HEK293 (cell line): ENCODE results near the gene PRRC2B.

Experiments
- CTCF ChIA-PET: fragments of 350-600 bp; formaldehyde crosslinking; extraction: SDS; loops from one replicate; lab custom pipeline; 2021; ENCODE audit warnings: antibody characterized with exemption; lab: Yijun Ruan, JAX
- POLR2A ChIA-PET: fragments of 300-600 bp; formaldehyde crosslinking; extraction: SDS; loops from one replicate; lab custom pipeline; 2020; ENCODE audit warnings: antibody characterized with exemption, inconsistent platforms; lab: Yijun Ruan, JAX
- H3K27ac ChIP-seq: fragments of 200-500 bp; sonication (Bioruptor generic); 2 replicates; pipeline ENCODE4 v1.5.1; 2014; ENCODE audit warnings: low read depth, low read length, control low read depth, inconsistent platforms; ENCODE audit errors: extremely low read depth
- H3K36me3 ChIP-seq, 2 experiments: fragments of 200-500 bp in 1 of 2; sonication (Bioruptor generic) in 1 of 2; 1 replicate in 1 of 2; 2 replicates in 1 of 2; pipeline ENCODE4 v1.5.1; 2014 to 2017; ENCODE audit warnings: inconsistent platforms in 2 of 2, low read length in 2 of 2; ENCODE audit not compliant: control insufficient read depth in 2 of 2, insufficient read depth in 1 of 2
- H3K4me1 ChIP-seq: fragments of 200-500 bp; sonication (Bioruptor generic); 2 replicates; pipeline ENCODE4 v1.5.1; 2014; ENCODE audit warnings: mild to moderate bottlenecking, low read length, inconsistent platforms; ENCODE audit not compliant: control insufficient read depth, insufficient read depth
- H3K4me3 ChIP-seq: 2 replicates; pipeline ENCODE4 v1.5.1; 2011; ENCODE audit warnings: low read depth, mild to moderate bottlenecking, control low read depth, low read length, moderate library complexity
- H3K9me3 ChIP-seq: fragments of 200-500 bp; sonication (Bioruptor generic); 2 replicates; pipeline ENCODE4 v1.5.1; 2014; ENCODE audit warnings: low read depth, low read length, inconsistent platforms; ENCODE audit not compliant: control insufficient read depth, insufficient read depth
- FEZF1 ChIP-seq: fragments of 450-650 bp; formaldehyde crosslinking; IDR thresholded peaks from 2 replicates; pipeline ENCODE4 v1.5.1; 2016; ENCODE audit warnings: missing biosample characterization, missing genetic modification characterization
- GLIS1 ChIP-seq: fragments of 450-650 bp; formaldehyde crosslinking; IDR thresholded peaks from 2 replicates; pipeline ENCODE4 v1.5.1; 2016; ENCODE audit warnings: missing biosample characterization, missing genetic modification characterization
- KLF1 ChIP-seq: fragments of 450-650 bp; formaldehyde crosslinking; IDR thresholded peaks from 2 replicates; pipeline ENCODE4 v1.5.1; 2016; ENCODE audit warnings: missing biosample characterization, missing genetic modification characterization
- MEIS1 ChIP-seq: sonication (generic); formaldehyde crosslinking; IDR thresholded peaks from 2 replicates; pipeline ENCODE4 v1.8.1; 2022; ENCODE audit warnings: missing genetic modification reagents, mild to moderate bottlenecking, borderline replicate concordance
- RBAK ChIP-seq: fragments of 450-650 bp; formaldehyde crosslinking; IDR thresholded peaks from 2 replicates; pipeline ENCODE4 v1.5.1; 2016; ENCODE audit warnings: missing biosample characterization, missing genetic modification characterization
- REPIN1 ChIP-seq: fragments of 450-650 bp; formaldehyde crosslinking; IDR thresholded peaks from 2 replicates; pipeline ENCODE4 v1.5.1; 2017; ENCODE audit warnings: missing biosample characterization, missing genetic modification characterization, low read depth
- YY1 ChIP-seq: fragments of 450-650 bp; formaldehyde crosslinking; IDR thresholded peaks from 2 replicates; pipeline ENCODE4 v1.5.1; 2018; ENCODE audit warnings: missing biosample characterization, missing genetic modification characterization
- ZBTB20 ChIP-seq: fragments of 450-650 bp; formaldehyde crosslinking; IDR thresholded peaks from 2 replicates; pipeline ENCODE4 v1.5.1; 2016; ENCODE audit warnings: missing biosample characterization, missing genetic modification characterization
- ZIC2 ChIP-seq: fragments of 450-650 bp; formaldehyde crosslinking; IDR thresholded peaks from 2 replicates; pipeline ENCODE4 v1.5.1; 2016; ENCODE audit warnings: missing biosample characterization, missing genetic modification characterization
- ZNF133 ChIP-seq: fragments of 450-650 bp; formaldehyde crosslinking; IDR thresholded peaks from 2 replicates; pipeline ENCODE4 v1.5.1; 2016; ENCODE audit warnings: missing biosample characterization, missing genetic modification characterization
- ZNF155 ChIP-seq: fragments of 450-650 bp; formaldehyde crosslinking; IDR thresholded peaks from 2 replicates; pipeline ENCODE4 v1.5.1; 2016; ENCODE audit warnings: missing biosample characterization, missing genetic modification characterization
- ZNF239 ChIP-seq: fragments of 450-650 bp; formaldehyde crosslinking; IDR thresholded peaks from 2 replicates; pipeline ENCODE4 v1.5.1; 2016; ENCODE audit warnings: missing biosample characterization, missing genetic modification characterization
- ZNF341 ChIP-seq: fragments of 450-650 bp; formaldehyde crosslinking; IDR thresholded peaks from 2 replicates; pipeline ENCODE4; 2016; ENCODE audit warnings: low read depth, missing biosample characterization, missing genetic modification characterization
- ZNF354C ChIP-seq: fragments of 450-650 bp; formaldehyde crosslinking; IDR thresholded peaks from 2 replicates; pipeline ENCODE4 v1.5.1; 2016; ENCODE audit warnings: missing biosample characterization, missing genetic modification characterization, low read depth, borderline replicate concordance
- ZNF561 ChIP-seq: fragments of 450-650 bp; IDR thresholded peaks from 2 replicates; pipeline ENCODE4 v1.5.1; 2018; ENCODE audit warnings: missing biosample characterization, missing genetic modification characterization, borderline replicate concordance
- ZNF660 ChIP-seq: fragments of 450-650 bp; IDR thresholded peaks from 2 replicates; pipeline ENCODE4 v1.5.1; 2018; ENCODE audit warnings: missing biosample characterization, mild to moderate bottlenecking, missing genetic modification characterization
- ZNF830 ChIP-seq: fragments of 450-650 bp; IDR thresholded peaks from 2 replicates; pipeline ENCODE4 v1.5.0; 2018; ENCODE audit warnings: missing biosample characterization, missing genetic modification characterization, low read depth, mild to moderate bottlenecking, moderate library complexity
- TF ChIP-seq, protein P1 (sequence below): fragments of 450-650 bp; formaldehyde crosslinking; IDR thresholded peaks from 2 replicates; pipeline ENCODE4 v1.5.1; 2017; ENCODE audit warnings: missing biosample characterization, missing genetic modification characterization
- TF ChIP-seq, protein P2 (sequence below): fragments of 450-650 bp; formaldehyde crosslinking; IDR thresholded peaks from 2 replicates; pipeline ENCODE4 v1.5.1; 2016; ENCODE audit warnings: missing biosample characterization, missing genetic modification characterization
- TF ChIP-seq, protein P3 (sequence below): IDR thresholded peaks from 2 replicates; pipeline ENCODE4 v1.6.1; 2011; ENCODE audit warnings: mild to moderate bottlenecking, low read depth, low read length, borderline replicate concordance

PRRC2B gene

DNA sequence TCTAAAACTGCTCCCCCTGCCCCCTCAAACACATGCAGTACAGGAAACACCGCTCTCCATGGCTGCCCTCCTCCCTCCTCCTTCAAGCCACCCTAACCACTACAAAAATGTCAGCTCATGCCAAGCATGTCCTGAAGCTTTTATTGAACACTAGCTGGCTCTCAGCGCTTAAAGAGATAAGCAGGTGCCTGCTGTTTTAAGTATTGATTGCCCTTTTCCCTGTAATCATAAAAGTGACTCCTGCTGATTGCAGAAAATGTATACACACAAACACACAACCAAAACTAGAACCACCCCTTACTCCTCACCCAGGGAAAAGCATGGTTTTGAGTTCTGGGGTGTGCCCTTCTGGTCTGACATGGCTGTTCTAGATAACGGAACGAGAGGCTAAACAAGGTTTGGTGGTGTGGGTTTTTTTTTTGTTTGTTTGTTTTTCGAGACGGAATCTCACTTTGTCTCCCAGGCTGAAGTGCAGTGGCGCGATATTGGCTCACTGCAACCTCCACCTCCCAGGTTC is 140.9 kb downstream of the PRRC2B start:
- CTCF ChIA-PET = interaction anchor here (0.6 kb wide), 1 partner anchor 486 kb away, joined by 3 read pairs; no protein-coding TSS in a partner anchor
- TF ChIP-seq ZNF830 (no peak), FEZF1 (peak; percentile 93), ZNF155 (tag by site-specific recombination) (no peak), ZNF341 (tag by site-specific recombination) (peak; percentile 35), ZBTB20 (0 out of 2 replicates have a peak, but pooled peaks have one; percentile 22), ZNF354C (tag by site-specific recombination) (no peak), ZNF133 (tag by site-specific recombination) (no peak), REPIN1 (tag by site-specific recombination) (no peak), ZIC2 (tag by site-specific recombination) (peak; percentile 92), MEIS1 (CRISPR knock-in tag) (no peak), ZNF239 (tag by site-specific recombination) (no peak), RBAK (tag by site-specific recombination) (no peak), KLF1 (tag by site-specific recombination) (no peak), YY1 (tag by site-specific recombination) (0 out of 2 replicates have a peak, but pooled peaks have one; percentile 10), ZNF660 (tag by site-specific recombination) (peak; percentile 69; the same call in 1 of the 2 replicates), GLIS1 (tag by site-specific recombination) (peak; percentile 19; the same call in 1 of the 2 replicates), ZNF561 (tag by site-specific recombination) (no peak)
- TF ChIP-seq, protein P1, sequence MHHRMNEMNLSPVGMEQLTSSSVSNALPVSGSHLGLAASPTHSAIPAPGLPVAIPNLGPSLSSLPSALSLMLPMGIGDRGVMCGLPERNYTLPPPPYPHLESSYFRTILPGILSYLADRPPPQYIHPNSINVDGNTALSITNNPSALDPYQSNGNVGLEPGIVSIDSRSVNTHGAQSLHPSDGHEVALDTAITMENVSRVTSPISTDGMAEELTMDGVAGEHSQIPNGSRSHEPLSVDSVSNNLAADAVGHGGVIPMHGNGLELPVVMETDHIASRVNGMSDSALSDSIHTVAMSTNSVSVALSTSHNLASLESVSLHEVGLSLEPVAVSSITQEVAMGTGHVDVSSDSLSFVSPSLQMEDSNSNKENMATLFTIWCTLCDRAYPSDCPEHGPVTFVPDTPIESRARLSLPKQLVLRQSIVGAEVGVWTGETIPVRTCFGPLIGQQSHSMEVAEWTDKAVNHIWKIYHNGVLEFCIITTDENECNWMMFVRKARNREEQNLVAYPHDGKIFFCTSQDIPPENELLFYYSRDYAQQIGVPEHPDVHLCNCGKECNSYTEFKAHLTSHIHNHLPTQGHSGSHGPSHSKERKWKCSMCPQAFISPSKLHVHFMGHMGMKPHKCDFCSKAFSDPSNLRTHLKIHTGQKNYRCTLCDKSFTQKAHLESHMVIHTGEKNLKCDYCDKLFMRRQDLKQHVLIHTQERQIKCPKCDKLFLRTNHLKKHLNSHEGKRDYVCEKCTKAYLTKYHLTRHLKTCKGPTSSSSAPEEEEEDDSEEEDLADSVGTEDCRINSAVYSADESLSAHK (tag by site-specific recombination) = no peak
- TF ChIP-seq, protein P2, sequence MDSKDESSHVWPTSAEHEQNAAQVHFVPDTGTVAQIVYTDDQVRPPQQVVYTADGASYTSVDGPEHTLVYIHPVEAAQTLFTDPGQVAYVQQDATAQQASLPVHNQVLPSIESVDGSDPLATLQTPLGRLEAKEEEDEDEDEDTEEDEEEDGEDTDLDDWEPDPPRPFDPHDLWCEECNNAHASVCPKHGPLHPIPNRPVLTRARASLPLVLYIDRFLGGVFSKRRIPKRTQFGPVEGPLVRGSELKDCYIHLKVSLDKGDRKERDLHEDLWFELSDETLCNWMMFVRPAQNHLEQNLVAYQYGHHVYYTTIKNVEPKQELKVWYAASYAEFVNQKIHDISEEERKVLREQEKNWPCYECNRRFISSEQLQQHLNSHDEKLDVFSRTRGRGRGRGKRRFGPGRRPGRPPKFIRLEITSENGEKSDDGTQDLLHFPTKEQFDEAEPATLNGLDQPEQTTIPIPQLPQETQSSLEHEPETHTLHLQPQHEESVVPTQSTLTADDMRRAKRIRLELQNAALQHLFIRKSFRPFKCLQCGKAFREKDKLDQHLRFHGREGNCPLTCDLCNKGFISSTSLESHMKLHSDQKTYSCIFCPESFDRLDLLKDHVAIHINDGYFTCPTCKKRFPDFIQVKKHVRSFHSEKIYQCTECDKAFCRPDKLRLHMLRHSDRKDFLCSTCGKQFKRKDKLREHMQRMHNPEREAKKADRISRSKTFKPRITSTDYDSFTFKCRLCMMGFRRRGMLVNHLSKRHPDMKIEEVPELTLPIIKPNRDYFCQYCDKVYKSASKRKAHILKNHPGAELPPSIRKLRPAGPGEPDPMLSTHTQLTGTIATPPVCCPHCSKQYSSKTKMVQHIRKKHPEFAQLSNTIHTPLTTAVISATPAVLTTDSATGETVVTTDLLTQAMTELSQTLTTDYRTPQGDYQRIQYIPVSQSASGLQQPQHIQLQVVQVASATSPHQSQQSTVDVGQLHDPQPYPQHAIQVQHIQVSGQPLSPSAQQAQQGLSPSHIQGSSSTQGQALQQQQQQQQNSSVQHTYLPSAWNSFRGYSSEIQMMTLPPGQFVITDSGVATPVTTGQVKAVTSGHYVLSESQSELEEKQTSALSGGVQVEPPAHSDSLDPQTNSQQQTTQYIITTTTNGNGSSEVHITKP = no peak
- TF ChIP-seq, protein P3, sequence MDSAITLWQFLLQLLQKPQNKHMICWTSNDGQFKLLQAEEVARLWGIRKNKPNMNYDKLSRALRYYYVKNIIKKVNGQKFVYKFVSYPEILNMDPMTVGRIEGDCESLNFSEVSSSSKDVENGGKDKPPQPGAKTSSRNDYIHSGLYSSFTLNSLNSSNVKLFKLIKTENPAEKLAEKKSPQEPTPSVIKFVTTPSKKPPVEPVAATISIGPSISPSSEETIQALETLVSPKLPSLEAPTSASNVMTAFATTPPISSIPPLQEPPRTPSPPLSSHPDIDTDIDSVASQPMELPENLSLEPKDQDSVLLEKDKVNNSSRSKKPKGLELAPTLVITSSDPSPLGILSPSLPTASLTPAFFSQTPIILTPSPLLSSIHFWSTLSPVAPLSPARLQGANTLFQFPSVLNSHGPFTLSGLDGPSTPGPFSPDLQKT = no peak
- TF ChIP-seq, all 188 proteins: peak for 7
- Histone ChIP-seq H3K27ac (no peak overlapping the region), H3K4me1 (0 out of 2 replicates have a peak, but pooled peaks cover 2% of the 10 kb centered on the region), H3K36me3 (peaks cover 0 to 7% of the 10 kb centered on the region in 2 experiments; a peak in 1 of 3 replicates), H3K4me3 (no peak overlapping the region), H3K9me3 (no peaks in the 10 kb centered on the region)
- POLR2A ChIA-PET = no interaction called here
